GM12878 (cell line): ENCODE measurements around the gene PIK3R5. TPM values are rescaled to one million over a fixed set of nuclear protein-coding genes. Genes with fewer than 3 reads are reported as not detected.

Source experiments
- ATAC-seq: fragments of 200-7000 bp; cut with Tn5 transposase; 3 replicates; pipeline ENCODE4 v1.9.1; 2020; ENCODE audit warnings: mild to moderate bottlenecking, moderate library complexity
- BruUV-seq: library from RNA; stranded (reverse); fragments of 400-500 nt; replicated peaks from 2 replicates; lab custom pipeline; 2021; lab: Mats Ljungman, UMichigan
- CTCF ChIA-PET: fragments of 300-600 bp; sonication (Branson Sonifier 250); formaldehyde crosslinking; extraction: SDS; loops from one replicate; lab custom pipeline; 2021; ENCODE audit warnings: inconsistent platforms; lab: Yijun Ruan, JAX
- POLR2A ChIA-PET: fragments of 350-600 bp; formaldehyde crosslinking; extraction: SDS; loops from one replicate; lab custom pipeline; 2021; ENCODE audit warnings: inconsistent platforms; lab: Charles Lee
- RAD21 ChIA-PET: fragments of 300-600 bp; sonication (Branson Sonifier 250); formaldehyde crosslinking; loops from one replicate; lab custom pipeline; 2023; ENCODE audit warnings: antibody characterized with exemption; ENCODE audit not compliant: unreplicated experiment; lab: Charles Lee
- SMC1A ChIA-PET: fragments of 300-600 bp; sonication (Branson Sonifier 250); formaldehyde crosslinking; loops from one replicate; lab custom pipeline; 2023; ENCODE audit not compliant: unreplicated experiment, uncharacterized antibody; lab: Charles Lee
- DNase-seq: peaks from one replicate; pipeline ENCODE4 v3.0.0-alpha.2; 2011; ENCODE audit warnings: low read depth, low spot score
- FAIRE-seq: peaks from 3 replicates; lab custom pipeline; 2011; peaks lifted over from hg19 to GRCh38; lab: Jason Lieb, UNC
- H2AFZ ChIP-seq: 2 replicates; pipeline ENCODE4 v1.6.0; 2011; ENCODE audit warnings: low read depth, low read length, control low read depth; ENCODE audit not compliant: control insufficient read depth
- H3K27ac ChIP-seq: 2 replicates; pipeline ENCODE4 v1.5.1; 2011; ENCODE audit warnings: control low read depth; ENCODE audit not compliant: control insufficient read depth, insufficient read depth
- H3K27me3 ChIP-seq, 2 experiments: replicated peaks in 1 of 2; 2 replicates each; pipeline versions ENCODE4 v1.6.0 to v1.6.1; 2011; ENCODE audit warnings: low read length in 1 of 2; ENCODE audit not compliant: control insufficient read depth in 2 of 2, insufficient read depth in 2 of 2
- H3K36me3 ChIP-seq, 2 experiments: 2 replicates each; pipeline ENCODE4 v1.5.1; 2011; ENCODE audit warnings: low read length in 1 of 2; ENCODE audit not compliant: control insufficient read depth in 2 of 2, insufficient read depth in 2 of 2
- H3K4me1 ChIP-seq: 2 replicates; pipeline ENCODE4 v1.6.1; 2011; ENCODE audit warnings: mild to moderate bottlenecking, low read length, moderate library complexity, mixed read lengths; ENCODE audit not compliant: control insufficient read depth, insufficient read depth
- H3K4me2 ChIP-seq: 2 replicates; pipeline ENCODE4 v1.6.0; 2011; ENCODE audit warnings: control low read depth; ENCODE audit not compliant: control insufficient read depth, insufficient read depth
- H3K4me3 ChIP-seq: fragments of 200-600 bp; sonication (generic); 2 replicates; pipeline ENCODE4 v1.5.1; 2016
- H3K79me2 ChIP-seq: 2 replicates; pipeline ENCODE4 v1.6.0; 2011; ENCODE audit warnings: low read length; ENCODE audit not compliant: control insufficient read depth, insufficient read depth
- H3K9ac ChIP-seq: 2 replicates; pipeline ENCODE4 v1.8.0; 2011; ENCODE audit warnings: low read length, control low read depth, mixed read lengths; ENCODE audit not compliant: control insufficient read depth, insufficient read depth
- H3K9me3 ChIP-seq: replicated peaks from 3 replicates; pipeline ENCODE4 v1.5.1; 2011; ENCODE audit warnings: mild to moderate bottlenecking, low read length; ENCODE audit not compliant: control insufficient read depth, insufficient read depth
- H4K20me1 ChIP-seq: 2 replicates; pipeline ENCODE4 v1.6.0; 2011; ENCODE audit not compliant: control insufficient read depth, insufficient read depth
- BRCA1 ChIP-seq: IDR thresholded peaks from 2 replicates; pipeline ENCODE4 v1.6.1; 2011; ENCODE audit warnings: low read depth, low read length, improper control_type of control experiment
- HDAC6 ChIP-seq: fragments of 200-600 bp; sonication (generic); IDR thresholded peaks from one replicate; pipeline ENCODE4 v1.8.0; 2017; ENCODE audit warnings: antibody characterized with exemption; ENCODE audit not compliant: unreplicated experiment
- MTA2 ChIP-seq: fragments of 450-650 bp; IDR thresholded peaks from 2 replicates; pipeline ENCODE4 v1.6.1; 2016; ENCODE audit warnings: low read depth, mild to moderate bottlenecking, moderate library complexity
- MTA3 ChIP-seq: IDR thresholded peaks from 2 replicates; pipeline ENCODE4 v1.6.1; 2012; ENCODE audit warnings: low read length, inconsistent platforms, borderline replicate concordance
- POLR2AphosphoS5 ChIP-seq: IDR thresholded peaks from 2 replicates; pipeline ENCODE4 v1.6.1; 2011; ENCODE audit warnings: mild to moderate bottlenecking, low read length, inconsistent platforms
- RAD21 ChIP-seq: IDR thresholded peaks from 2 replicates; pipeline ENCODE4 v1.6.1; 2011; ENCODE audit warnings: mild to moderate bottlenecking, low read depth, low read length, moderate library complexity; ENCODE audit not compliant: insufficient read depth
- RB1 ChIP-seq: fragments of 450-650 bp; formaldehyde crosslinking; IDR thresholded peaks from 2 replicates; pipeline ENCODE4 v1.6.1; 2017; ENCODE audit warnings: mild to moderate bottlenecking, borderline replicate concordance
- SMARCA5 ChIP-seq: fragments of 450-650 bp; IDR thresholded peaks from 2 replicates; pipeline ENCODE4 v1.6.1; 2017; ENCODE audit warnings: mild to moderate bottlenecking
- WRNIP1 ChIP-seq: IDR thresholded peaks from 2 replicates; pipeline ENCODE4 v1.6.1; 2011; ENCODE audit warnings: low read depth, low read length, improper control_type of control experiment, borderline replicate concordance
- ZNF274 ChIP-seq: IDR thresholded peaks from one replicate; pipeline ENCODE4 v1.8.0; 2011; ENCODE audit not compliant: insufficient read length, insufficient read depth
- WGBS: methylation state at CpG from one replicate; pipeline ENCODE4 v1.1.6; 2016; ENCODE audit warnings: low lambda C conversion rate; ENCODE audit not compliant: insufficient replicate concordance, insufficient coverage; ENCODE audit errors: missing lambda C conversion rate; 5-methylcytosine and 5-hydroxymethylcytosine counted together
- in situ Hi-C: fragments of 300-500 bp; cut with MboI; formaldehyde crosslinking; loops from 9 replicates; pipeline ENCODE4 v1.14.3; 2018; ENCODE audit warnings: mixed read lengths
- intact Hi-C: fragments of 100-400 bp; cut with micrococcal nuclease; formaldehyde crosslinking; loops from one replicate; pipeline ENCODE4 v1.14.2; 2022; ENCODE audit not compliant: unreplicated experiment
- polyA plus RNA-seq, 11 experiments: library from polyadenylated mRNA; depleted of rRNA in 4 of 11; unstranded in 6 of 11; stranded (reverse) in 5 of 11; fragments of >200 nt; fragmentation: Nextera tagmentation in 4 of 11; fragmentation: Illumina TruSeq in 1 of 11; extraction: Ambion mirVana in 4 of 11; extraction: Trizol in 1 of 11; gene quantifications; 1 replicate in 1 of 11; 2 replicates in 10 of 11; pipeline versions ENCODE4 v1.2.1 to v1.2.3, GENCODE V29; 2011 to 2016; ENCODE audit warnings: inconsistent platforms in 2 of 11, missing spikeins in 2 of 11, low read depth in 1 of 11
- total RNA-seq, 4 experiments: library from RNA; depleted of rRNA in 3 of 4; stranded (reverse); fragments of >200 nt in 3 of 4; fragmentation: Illumina TruSeq in 1 of 4; extraction: Trizol in 1 of 4; gene quantifications; 2 replicates each; pipeline versions ENCODE4 v1.2.1 to v1.2.3, GENCODE V29; 2013 to 2021
- TF ChIP-seq, protein P1 (sequence below): IDR thresholded peaks from 2 replicates; pipeline ENCODE4 v1.6.1; 2012; ENCODE audit warnings: improper control_type of control experiment, low read depth, low read length; ENCODE audit not compliant: insufficient replicate concordance
- TF ChIP-seq, protein P2 (sequence below): IDR thresholded peaks from 2 replicates; pipeline ENCODE4 v1.6.1; 2012; ENCODE audit warnings: low read depth, low read length, improper control_type of control experiment
- TF ChIP-seq, protein P3 (sequence below): fragments of 450-650 bp; IDR thresholded peaks from 2 replicates; pipeline ENCODE4 v1.6.1; 2017; ENCODE audit warnings: low read depth, mild to moderate bottlenecking, moderate library complexity

Gene PIK3R5
- total and polyA plus RNA-seq, 10 of the 15 experiments (the other 5 are each of a cell fraction or from before 2014, with no cell fraction given), result 9.5 to 50.8 (median 35.5) TPM

DNA sequence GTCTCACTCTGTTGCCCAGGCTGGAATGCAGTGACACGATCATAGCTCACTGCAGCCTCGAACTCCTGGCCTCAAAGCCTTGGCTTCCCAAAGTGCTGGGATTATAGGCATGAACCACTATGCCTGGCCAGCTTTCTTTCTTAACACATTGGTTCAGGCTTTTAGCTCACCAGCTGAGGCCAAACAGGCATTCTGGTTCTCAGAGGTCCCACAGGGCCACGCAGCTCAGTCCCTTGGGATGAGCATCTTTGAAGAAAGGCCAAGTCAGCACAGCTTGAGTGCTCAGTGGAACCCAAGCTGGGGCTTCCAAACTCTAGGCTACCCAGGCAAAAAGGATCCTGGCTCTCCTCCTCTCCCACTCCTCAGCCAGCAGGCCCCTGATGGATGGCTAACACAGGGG lies 2.5 kb downstream of the PIK3R5 start (continued):
- TF ChIP-seq, protein P1, sequence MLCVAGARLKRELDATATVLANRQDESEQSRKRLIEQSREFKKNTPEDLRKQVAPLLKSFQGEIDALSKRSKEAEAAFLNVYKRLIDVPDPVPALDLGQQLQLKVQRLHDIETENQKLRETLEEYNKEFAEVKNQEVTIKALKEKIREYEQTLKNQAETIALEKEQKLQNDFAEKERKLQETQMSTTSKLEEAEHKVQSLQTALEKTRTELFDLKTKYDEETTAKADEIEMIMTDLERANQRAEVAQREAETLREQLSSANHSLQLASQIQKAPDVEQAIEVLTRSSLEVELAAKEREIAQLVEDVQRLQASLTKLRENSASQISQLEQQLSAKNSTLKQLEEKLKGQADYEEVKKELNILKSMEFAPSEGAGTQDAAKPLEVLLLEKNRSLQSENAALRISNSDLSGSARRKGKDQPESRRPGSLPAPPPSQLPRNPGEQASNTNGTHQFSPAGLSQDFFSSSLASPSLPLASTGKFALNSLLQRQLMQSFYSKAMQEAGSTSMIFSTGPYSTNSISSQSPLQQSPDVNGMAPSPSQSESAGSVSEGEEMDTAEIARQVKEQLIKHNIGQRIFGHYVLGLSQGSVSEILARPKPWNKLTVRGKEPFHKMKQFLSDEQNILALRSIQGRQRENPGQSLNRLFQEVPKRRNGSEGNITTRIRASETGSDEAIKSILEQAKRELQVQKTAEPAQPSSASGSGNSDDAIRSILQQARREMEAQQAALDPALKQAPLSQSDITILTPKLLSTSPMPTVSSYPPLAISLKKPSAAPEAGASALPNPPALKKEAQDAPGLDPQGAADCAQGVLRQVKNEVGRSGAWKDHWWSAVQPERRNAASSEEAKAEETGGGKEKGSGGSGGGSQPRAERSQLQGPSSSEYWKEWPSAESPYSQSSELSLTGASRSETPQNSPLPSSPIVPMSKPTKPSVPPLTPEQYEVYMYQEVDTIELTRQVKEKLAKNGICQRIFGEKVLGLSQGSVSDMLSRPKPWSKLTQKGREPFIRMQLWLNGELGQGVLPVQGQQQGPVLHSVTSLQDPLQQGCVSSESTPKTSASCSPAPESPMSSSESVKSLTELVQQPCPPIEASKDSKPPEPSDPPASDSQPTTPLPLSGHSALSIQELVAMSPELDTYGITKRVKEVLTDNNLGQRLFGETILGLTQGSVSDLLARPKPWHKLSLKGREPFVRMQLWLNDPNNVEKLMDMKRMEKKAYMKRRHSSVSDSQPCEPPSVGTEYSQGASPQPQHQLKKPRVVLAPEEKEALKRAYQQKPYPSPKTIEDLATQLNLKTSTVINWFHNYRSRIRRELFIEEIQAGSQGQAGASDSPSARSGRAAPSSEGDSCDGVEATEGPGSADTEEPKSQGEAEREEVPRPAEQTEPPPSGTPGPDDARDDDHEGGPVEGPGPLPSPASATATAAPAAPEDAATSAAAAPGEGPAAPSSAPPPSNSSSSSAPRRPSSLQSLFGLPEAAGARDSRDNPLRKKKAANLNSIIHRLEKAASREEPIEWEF, result no peak
- TF ChIP-seq MTA3 (no peak), RB1 (peak; percentile 81; the same call in 1 of the 2 replicates)

DNA sequence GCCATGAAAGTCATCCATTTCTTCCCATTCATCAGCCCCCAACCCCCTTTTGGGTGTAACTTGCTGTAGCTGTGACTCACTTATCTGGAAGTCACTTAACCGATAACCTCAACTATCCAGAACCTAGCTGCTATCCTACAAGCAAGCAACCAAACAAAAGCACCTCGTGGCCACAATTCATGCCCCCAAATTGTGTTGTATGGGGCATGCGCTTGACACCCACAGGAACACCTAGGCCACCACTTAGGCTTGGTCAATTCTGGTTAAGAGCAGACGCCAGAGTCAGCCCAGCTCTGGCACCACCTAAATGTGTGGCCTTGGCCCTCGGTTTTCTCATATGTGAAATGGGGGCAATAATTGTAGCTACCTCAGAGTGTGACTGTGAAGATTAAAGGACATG lies 3.7 kb downstream of the PIK3R5 start:
- in situ Hi-C loops, result loop anchor here (25.0 kb wide), 1 partner anchor 1075 kb away; no protein-coding TSS in a partner anchor

More for the DNA sequence above, 3.7 kb downstream of the PIK3R5 start:
- Histone ChIP-seq H3K4me3 (peak overlapping the region; percentile 90), H3K4me1 (peaks cover 56% of the 10 kb centered on the region), H2AFZ (no peak overlapping the region), H3K4me2 (peak overlapping the region; percentile 71), H3K9me3 (no peaks in the 10 kb centered on the region; the same call in 2 of the 3 replicates), H3K79me2 (peaks cover 86% of the 10 kb centered on the region), H4K20me1 (no peaks in the 10 kb centered on the region), H3K27me3 (no peaks in the 10 kb centered on the region), H3K36me3 (peaks cover 0 to 3% of the 10 kb centered on the region in 2 experiments; a peak in 1 of 4 replicates), H3K27ac (peak overlapping the region; percentile 65), H3K9ac (peak overlapping the region; percentile 51)
- FAIRE-seq (no peak), ATAC-seq (no peak), DNase-seq (no peak)
- ChIA-PET RAD21 (interaction anchor here (1.3 to 6.1 kb wide), 10 partner anchors 14 to 156 kb away, joined by 3 to 69 read pairs (median 6); partner anchors contain the start of gene PIK3R6), CTCF (interaction anchor here (1.0 to 5.7 kb wide), 11 partner anchors 9 to 104 kb away, joined by 3 to 44 read pairs (median 5); no protein-coding TSS in a partner anchor), SMC1A (interaction anchor here (0.8 to 19.1 kb wide), 11 partner anchors 10 to 102 kb away, joined by 3 to 345 read pairs (median 4); partner anchors contain the start of gene PIK3R6), POLR2A (interaction anchor here (0.8 to 5.5 kb wide), 11 partner anchors 9 to 152 kb away, joined by 3 to 56 read pairs (median 8); no protein-coding TSS in a partner anchor)
- WGBS, result 56% methylated on average over 5 of the region's 5 CpGs
- no TSS peak for BruUV-seq
- intact Hi-C loops, result no loop called here
- TF ChIP-seq MTA2 (no peak), POLR2AphosphoS5 (peak; percentile 36), RAD21 (no peak), BRCA1 (no peak), WRNIP1 (0 out of 2 replicates have a peak, but pooled peaks have one; percentile 34), HDAC6 (no peak), SMARCA5 (no peak), ZNF274 (no peak)
- TF ChIP-seq, protein P2, sequence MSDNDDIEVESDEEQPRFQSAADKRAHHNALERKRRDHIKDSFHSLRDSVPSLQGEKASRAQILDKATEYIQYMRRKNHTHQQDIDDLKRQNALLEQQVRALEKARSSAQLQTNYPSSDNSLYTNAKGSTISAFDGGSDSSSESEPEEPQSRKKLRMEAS, result no peak
- TF ChIP-seq, protein P3, sequence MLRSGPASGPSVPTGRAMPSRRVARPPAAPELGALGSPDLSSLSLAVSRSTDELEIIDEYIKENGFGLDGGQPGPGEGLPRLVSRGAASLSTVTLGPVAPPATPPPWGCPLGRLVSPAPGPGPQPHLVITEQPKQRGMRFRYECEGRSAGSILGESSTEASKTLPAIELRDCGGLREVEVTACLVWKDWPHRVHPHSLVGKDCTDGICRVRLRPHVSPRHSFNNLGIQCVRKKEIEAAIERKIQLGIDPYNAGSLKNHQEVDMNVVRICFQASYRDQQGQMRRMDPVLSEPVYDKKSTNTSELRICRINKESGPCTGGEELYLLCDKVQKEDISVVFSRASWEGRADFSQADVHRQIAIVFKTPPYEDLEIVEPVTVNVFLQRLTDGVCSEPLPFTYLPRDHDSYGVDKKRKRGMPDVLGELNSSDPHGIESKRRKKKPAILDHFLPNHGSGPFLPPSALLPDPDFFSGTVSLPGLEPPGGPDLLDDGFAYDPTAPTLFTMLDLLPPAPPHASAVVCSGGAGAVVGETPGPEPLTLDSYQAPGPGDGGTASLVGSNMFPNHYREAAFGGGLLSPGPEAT, result no peak
